HepG2 (cell line): Measurements from ENCODE around the gene GRM8. TPM values are rescaled to one million over a fixed set of nuclear protein-coding genes. Genes with fewer than 3 reads are reported as not detected.

Source experiments
- ATAC-seq: fragments of 200-7000 bp; cut with Tn5 transposase; 3 replicates; pipeline ENCODE4 v1.9.1; 2020; ENCODE audit warnings: mild to moderate bottlenecking, moderate library complexity
- BruUV-seq: library from RNA; stranded (reverse); fragments of 400-500 nt; replicated peaks from 2 replicates; lab custom pipeline; 2021; lab: Mats Ljungman, UMichigan
- CTCF ChIA-PET: fragments of 300-600 bp; formaldehyde crosslinking; extraction: SDS; loops from one replicate; lab custom pipeline; 2021; ENCODE audit warnings: low total read pairs, inconsistent platforms, low intra/inter-chr PET ratio; lab: Yijun Ruan, JAX
- POLR2A ChIA-PET: fragments of 350-600 bp; sonication (Branson Sonifier 250); formaldehyde crosslinking; loops from one replicate; lab custom pipeline; 2020; ENCODE audit warnings: antibody characterized with exemption, inconsistent platforms; lab: Yijun Ruan, JAX
- DNase-seq: peaks from one replicate; pipeline ENCODE4 v3.0.0-alpha.2; 2015; ENCODE audit warnings: low spot score
- FAIRE-seq: peaks from 3 replicates; lab custom pipeline; 2011; peaks lifted over from hg19 to GRCh38; lab: Jason Lieb, UNC
- H2AFZ ChIP-seq: one replicate; pipeline ENCODE4 v1.6.1; 2011; ENCODE audit warnings: low read length, inconsistent platforms
- H3K27ac ChIP-seq: fragments of 300-600 bp; 3 replicates; pipeline ENCODE4 v1.8.0; 2011; ENCODE audit warnings: mixed run types, mild to moderate bottlenecking, mixed read lengths, low read length, inconsistent platforms; ENCODE audit not compliant: insufficient read depth; ENCODE audit errors: extremely low read length
- H3K27me3 ChIP-seq, 2 experiments: fragments of 200-600 bp in 1 of 2; 2 replicates in 1 of 2; 3 replicates in 1 of 2; pipeline versions ENCODE4 v1.6.0 to v1.8.0; 2011; ENCODE audit warnings: low read length in 2 of 2, mild to moderate bottlenecking in 2 of 2, moderate library complexity in 2 of 2, inconsistent platforms in 1 of 2; ENCODE audit not compliant: insufficient read depth in 2 of 2, control insufficient read depth in 1 of 2
- H3K36me3 ChIP-seq, 2 experiments: fragments of 200-600 bp in 1 of 2; replicated peaks in 1 of 2; 2 replicates in 1 of 2; 3 replicates in 1 of 2; pipeline versions ENCODE4 v1.5.1 to v1.8.0; 2011; ENCODE audit warnings: low read length in 2 of 2, inconsistent platforms in 1 of 2; ENCODE audit not compliant: insufficient read depth in 2 of 2, control insufficient read depth in 1 of 2
- H3K4me1 ChIP-seq: 2 replicates; pipeline ENCODE4 v1.5.1; 2012; ENCODE audit warnings: low read length, inconsistent platforms; ENCODE audit not compliant: insufficient read depth
- H3K4me2 ChIP-seq: 2 replicates; pipeline ENCODE4 v1.6.0; 2011; ENCODE audit warnings: low read depth, low read length, inconsistent platforms
- H3K4me3 ChIP-seq, 3 experiments: fragments of 200-600 bp in 1 of 3; sonication (generic), shearing (Covaris generic) in 1 of 3; replicated peaks in 1 of 3; 2 replicates each; pipeline ENCODE4 v1.5.1; 2011 to 2016; ENCODE audit warnings: low read length in 3 of 3, inconsistent platforms in 2 of 3, low read depth in 2 of 3, mild to moderate bottlenecking in 2 of 3, control low read depth in 1 of 3, mixed read lengths in 1 of 3; ENCODE audit not compliant: insufficient read depth in 1 of 3
- H3K79me2 ChIP-seq: one replicate; pipeline ENCODE4 v1.6.1; 2011; ENCODE audit warnings: low read length, inconsistent platforms; ENCODE audit not compliant: insufficient read depth
- H3K9ac ChIP-seq: 2 replicates; pipeline ENCODE4 v1.6.0; 2011; ENCODE audit warnings: mild to moderate bottlenecking, low read depth, low read length, inconsistent platforms; ENCODE audit not compliant: insufficient read depth
- H3K9me3 ChIP-seq: 2 replicates; pipeline ENCODE4 v1.5.1; 2012; ENCODE audit warnings: mild to moderate bottlenecking, low read length
- H4K20me1 ChIP-seq: 2 replicates; pipeline ENCODE4 v1.6.0; 2011; ENCODE audit warnings: inconsistent platforms, mild to moderate bottlenecking, low read length, moderate library complexity; ENCODE audit not compliant: insufficient read depth
- ARNT ChIP-seq: fragments of 450-650 bp; IDR thresholded peaks from 2 replicates; pipeline ENCODE4 v1.6.1; 2017
- GFI1 ChIP-seq: sonication (generic); formaldehyde crosslinking; IDR thresholded peaks from 2 replicates; pipeline ENCODE4 v1.5.0; 2020; ENCODE audit warnings: missing genetic modification reagents, mild to moderate bottlenecking, borderline replicate concordance
- HOXA9 ChIP-seq: sonication (generic); formaldehyde crosslinking; IDR thresholded peaks from 2 replicates; pipeline ENCODE4 v1.8.1; 2022; ENCODE audit warnings: missing genetic modification reagents, mild to moderate bottlenecking, moderate library complexity, borderline replicate concordance
- KAT2B ChIP-seq: fragments of 150-350 bp; IDR thresholded peaks from 2 replicates; pipeline ENCODE4 v1.6.1; 2014; ENCODE audit warnings: low read depth, low read length, borderline replicate concordance
- KLF13 ChIP-seq: sonication (generic); formaldehyde crosslinking; IDR thresholded peaks from 2 replicates; pipeline ENCODE4 v1.4.0; 2020; ENCODE audit warnings: mild to moderate bottlenecking, missing genetic modification reagents
- MAFF ChIP-seq: IDR thresholded peaks from 2 replicates; pipeline ENCODE4 v1.6.1; 2011; ENCODE audit warnings: low read depth, low read length, improper control_type of control experiment
- PHF5A ChIP-seq: IDR thresholded peaks from one replicate; pipeline ENCODE4 v1.6.1; 2018; ENCODE audit warnings: low read depth, missing genetic modification reagents; ENCODE audit not compliant: unreplicated experiment
- POGZ ChIP-seq: sonication (generic); formaldehyde crosslinking; IDR thresholded peaks from 2 replicates; pipeline ENCODE4 v1.4.0; 2020; ENCODE audit warnings: mild to moderate bottlenecking, missing genetic modification reagents
- SSRP1 ChIP-seq: IDR thresholded peaks from 2 replicates; pipeline ENCODE4 v1.6.1; 2016; ENCODE audit warnings: control low read depth
- TEAD3 ChIP-seq: optimal IDR thresholded peaks from 2 replicates; pipeline ENCODE3; 2016; ENCODE audit warnings: borderline replicate concordance
- ZNF234 ChIP-seq: sonication (generic); formaldehyde crosslinking; conservative IDR thresholded peaks from 2 replicates; pipeline ENCODE4 v1.5.1; 2020; ENCODE audit warnings: mild to moderate bottlenecking, missing genetic modification reagents
- ZNF260 ChIP-seq: sonication (generic); formaldehyde crosslinking; IDR thresholded peaks from 2 replicates; pipeline ENCODE4 v1.4.0; 2020; ENCODE audit warnings: missing genetic modification reagents, low read depth, mild to moderate bottlenecking, borderline replicate concordance
- ZNF501 ChIP-seq: sonication (generic); formaldehyde crosslinking; IDR thresholded peaks from 2 replicates; pipeline ENCODE4 v1.5.1; 2020; ENCODE audit warnings: mild to moderate bottlenecking, moderate library complexity, missing genetic modification reagents
- ZNF776 ChIP-seq: sonication (generic); formaldehyde crosslinking; IDR thresholded peaks from 2 replicates; pipeline ENCODE4 v1.4.0; 2020; ENCODE audit warnings: mild to moderate bottlenecking, missing genetic modification reagents
- ZNF777 ChIP-seq: sonication (generic); formaldehyde crosslinking; IDR thresholded peaks from 2 replicates; pipeline ENCODE4 v1.4.0; 2020; ENCODE audit warnings: missing genetic modification reagents
- ZNF792 ChIP-seq: IDR thresholded peaks from 2 replicates; pipeline ENCODE4 v1.6.1; 2016
- WGBS: methylation state at CpG from one replicate; pipeline ENCODE4 v1.1.6; 2017; ENCODE audit warnings: low lambda C conversion rate; 5-methylcytosine and 5-hydroxymethylcytosine counted together
- in situ Hi-C: cut with HindIII; loops from 2 replicates; pipeline ENCODE4 v1.10.0; 2017; ENCODE audit warnings: low pct_unique_long_range_greater_than_20kb; ENCODE audit not compliant: extremely low pct_ligation_motif_present
- intact Hi-C: fragments of 100-400 bp; cut with micrococcal nuclease; formaldehyde crosslinking; loops from one replicate; pipeline ENCODE4 v1.10.0; 2022; ENCODE audit not compliant: unreplicated experiment
- polyA plus RNA-seq, 8 experiments: library from polyadenylated mRNA; depleted of rRNA in 3 of 8; stranded (reverse) in 7 of 8; unstranded in 1 of 8; fragments of >200 nt; fragmentation: Illumina TruSeq in 4 of 8; extraction: Trizol in 4 of 8; gene quantifications; 2 replicates each; pipeline versions ENCODE4 v1.2.1 to v1.2.3, GENCODE V29; 2011 to 2016; ENCODE audit warnings: low read depth in 4 of 8, missing spikeins in 1 of 8, mixed read lengths in 1 of 8; ENCODE audit not compliant: insufficient read depth in 1 of 8
- total RNA-seq, 5 experiments: library from RNA; depleted of rRNA; stranded (reverse); fragments of >200 nt; fragmentation: Illumina TruSeq; extraction: Trizol; gene quantifications; 2 replicates each; pipeline ENCODE4 v1.2.3, GENCODE V29; 2016; ENCODE audit warnings: low read depth in 1 of 5
- TF ChIP-seq, protein P1 (sequence below): sonication (generic); formaldehyde crosslinking; IDR thresholded peaks from 2 replicates; pipeline ENCODE4 v1.4.0; 2020; ENCODE audit warnings: missing genetic modification reagents
- TF ChIP-seq, protein P2 (sequence below): sonication (generic); formaldehyde crosslinking; IDR thresholded peaks from 2 replicates; pipeline ENCODE4; 2020; ENCODE audit warnings: missing genetic modification reagents, mild to moderate bottlenecking, borderline replicate concordance

Gene GRM8
- total and polyA plus RNA-seq, 2 of the 13 experiments (the other 11 are each of a cell fraction or from before 2014, with no cell fraction given), result not detected

DNA sequence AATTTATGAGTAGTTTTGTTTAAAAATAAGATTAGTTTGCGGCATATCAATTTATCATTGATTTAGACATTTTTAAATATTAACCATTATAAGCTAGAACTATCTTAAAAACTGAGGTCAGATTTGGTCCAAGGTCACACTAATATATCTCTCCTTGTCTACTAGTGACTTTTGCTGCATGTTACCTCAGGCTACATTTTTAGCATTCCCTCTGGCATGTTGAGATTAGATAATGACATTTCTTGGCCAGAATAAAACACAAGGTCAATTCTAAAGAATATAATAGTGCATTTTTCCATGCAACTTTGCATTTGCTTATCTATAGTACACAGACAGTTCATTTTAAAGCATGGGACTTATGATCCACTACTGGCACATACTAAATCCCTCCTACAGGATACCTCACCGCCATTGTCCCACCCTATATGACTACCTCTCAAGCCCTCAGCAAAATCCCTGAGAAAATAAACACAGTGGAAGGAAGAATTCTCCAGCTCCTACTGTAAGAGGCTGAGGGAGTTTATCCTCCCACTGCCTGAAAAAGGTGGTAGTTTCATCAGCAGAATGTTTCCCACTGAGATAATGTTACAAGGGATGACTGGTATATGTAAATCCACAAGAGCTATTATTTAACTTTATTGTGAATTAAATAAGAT is 816.4 kb downstream of the GRM8 start:
- Histone ChIP-seq H3K4me2 (no peak overlapping the region), H4K20me1 (no peaks in the 10 kb centered on the region), H3K9me3 (peaks cover 54% of the 10 kb centered on the region), H3K4me1 (no peaks in the 10 kb centered on the region), H3K9ac (no peak overlapping the region), H3K79me2 (no peaks in the 10 kb centered on the region), H3K27me3 (no peaks in the 10 kb centered on the region), H3K27ac (no peak overlapping the region), H3K36me3 (no peaks in the 10 kb centered on the region), H2AFZ (no peak overlapping the region), H3K4me3 (no peak overlapping the region)
- in situ Hi-C loops, result no loop called here
- FAIRE-seq (no peak), DNase-seq (no peak), ATAC-seq (no peak)
- TF ChIP-seq ZNF234 (CRISPR knock-in tag), result no peak
- TF ChIP-seq ZNF260 (CRISPR knock-in tag), result no peak
- TF ChIP-seq PHF5A (CRISPR knock-in tag), result no peak
- TF ChIP-seq ZNF792 (CRISPR knock-in tag), result no peak
- TF ChIP-seq MAFF, result no peak
- TF ChIP-seq ZNF777 (CRISPR knock-in tag), result no peak
- TF ChIP-seq SSRP1 (CRISPR knock-in tag), result no peak
- no peak for TF ChIP-seq TEAD3 (CRISPR knock-in tag)
- TF ChIP-seq ARNT, result no peak
- no TSS peak for BruUV-seq
- ChIA-PET POLR2A (no interaction called here), CTCF (no interaction called here)
- intact Hi-C loops, result no loop called here
- 22% methylated on average over 2 of the region's 2 CpGs for WGBS

DNA sequence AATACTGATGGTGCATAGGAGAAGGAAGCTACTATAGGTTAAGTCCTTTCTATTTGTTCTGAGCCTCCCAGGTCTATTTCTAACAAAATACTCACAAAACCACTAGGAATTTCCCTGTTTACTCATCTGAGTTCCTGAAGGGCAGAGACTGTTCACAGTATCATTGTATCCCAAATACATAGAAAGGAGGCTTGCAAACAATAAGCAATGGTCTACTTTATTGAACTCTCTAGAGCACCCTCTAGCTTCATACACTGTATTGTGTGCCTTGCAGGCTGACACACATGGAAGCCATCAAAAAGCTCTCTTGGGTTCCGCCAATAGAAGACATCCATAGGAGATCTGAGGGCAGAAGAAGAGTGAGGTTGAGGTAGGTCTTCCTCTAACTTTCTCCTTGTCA is 826.1 kb downstream of the GRM8 start:
- no peaks in the 10 kb centered on the region for H3K79me2 ChIP-seq
- ATAC-seq (no peak), FAIRE-seq (no peak), DNase-seq (no peak)
- peaks cover 92% of the 10 kb centered on the region for H3K9me3 ChIP-seq
- H3K27me3 ChIP-seq, result no peaks in the 10 kb centered on the region
- no peak overlapping the region for H3K27ac ChIP-seq
- 38% methylated on average over 1 of the region's 1 CpG for WGBS
- no peak overlapping the region for H3K9ac ChIP-seq
- ChIA-PET CTCF (no interaction called here), POLR2A (no interaction called here)
- in situ Hi-C loops, result no loop called here
- H2AFZ ChIP-seq, result no peak overlapping the region
- no peaks in the 10 kb centered on the region for H3K4me1 ChIP-seq
- no peak overlapping the region for H3K4me3 ChIP-seq
- intact Hi-C loops, result no loop called here
- H3K36me3 ChIP-seq, result no peaks in the 10 kb centered on the region
- no peaks in the 10 kb centered on the region for H4K20me1 ChIP-seq
- no peak overlapping the region for H3K4me2 ChIP-seq
- BruUV-seq, result no TSS peak
- no peak for TF ChIP-seq KLF13 (CRISPR knock-in tag)
- TF ChIP-seq, protein P1, sequence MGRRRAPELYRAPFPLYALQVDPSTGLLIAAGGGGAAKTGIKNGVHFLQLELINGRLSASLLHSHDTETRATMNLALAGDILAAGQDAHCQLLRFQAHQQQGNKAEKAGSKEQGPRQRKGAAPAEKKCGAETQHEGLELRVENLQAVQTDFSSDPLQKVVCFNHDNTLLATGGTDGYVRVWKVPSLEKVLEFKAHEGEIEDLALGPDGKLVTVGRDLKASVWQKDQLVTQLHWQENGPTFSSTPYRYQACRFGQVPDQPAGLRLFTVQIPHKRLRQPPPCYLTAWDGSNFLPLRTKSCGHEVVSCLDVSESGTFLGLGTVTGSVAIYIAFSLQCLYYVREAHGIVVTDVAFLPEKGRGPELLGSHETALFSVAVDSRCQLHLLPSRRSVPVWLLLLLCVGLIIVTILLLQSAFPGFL (CRISPR knock-in tag), result no peak
- TF ChIP-seq ZNF776, result no peak
- TF ChIP-seq GFI1 (CRISPR knock-in tag), result no peak
- TF ChIP-seq HOXA9 (CRISPR knock-in tag), result no peak
- TF ChIP-seq POGZ (CRISPR knock-in tag), result no peak
- TF ChIP-seq, protein P2, sequence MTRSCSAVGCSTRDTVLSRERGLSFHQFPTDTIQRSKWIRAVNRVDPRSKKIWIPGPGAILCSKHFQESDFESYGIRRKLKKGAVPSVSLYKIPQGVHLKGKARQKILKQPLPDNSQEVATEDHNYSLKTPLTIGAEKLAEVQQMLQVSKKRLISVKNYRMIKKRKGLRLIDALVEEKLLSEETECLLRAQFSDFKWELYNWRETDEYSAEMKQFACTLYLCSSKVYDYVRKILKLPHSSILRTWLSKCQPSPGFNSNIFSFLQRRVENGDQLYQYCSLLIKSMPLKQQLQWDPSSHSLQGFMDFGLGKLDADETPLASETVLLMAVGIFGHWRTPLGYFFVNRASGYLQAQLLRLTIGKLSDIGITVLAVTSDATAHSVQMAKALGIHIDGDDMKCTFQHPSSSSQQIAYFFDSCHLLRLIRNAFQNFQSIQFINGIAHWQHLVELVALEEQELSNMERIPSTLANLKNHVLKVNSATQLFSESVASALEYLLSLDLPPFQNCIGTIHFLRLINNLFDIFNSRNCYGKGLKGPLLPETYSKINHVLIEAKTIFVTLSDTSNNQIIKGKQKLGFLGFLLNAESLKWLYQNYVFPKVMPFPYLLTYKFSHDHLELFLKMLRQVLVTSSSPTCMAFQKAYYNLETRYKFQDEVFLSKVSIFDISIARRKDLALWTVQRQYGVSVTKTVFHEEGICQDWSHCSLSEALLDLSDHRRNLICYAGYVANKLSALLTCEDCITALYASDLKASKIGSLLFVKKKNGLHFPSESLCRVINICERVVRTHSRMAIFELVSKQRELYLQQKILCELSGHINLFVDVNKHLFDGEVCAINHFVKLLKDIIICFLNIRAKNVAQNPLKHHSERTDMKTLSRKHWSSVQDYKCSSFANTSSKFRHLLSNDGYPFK (CRISPR knock-in tag), result no peak
- TF ChIP-seq KAT2B, result no peak
- TF ChIP-seq ZNF501 (CRISPR knock-in tag), result no peak
